CD4-positive, alpha-beta T cell treated with Interleukin-1 beta for 1 hour (primary cell): ENCODE data around the gene PHF23.

Experiments used
- DNase-seq, 2 donors: peaks; one replicate each; pipeline ENCODE4 v3.0.0-alpha.2; 2020 to 2022

The PHF23 gene

GRCh38 chr17:7239091-7240027 is at the start of gene PHF23:
Gene PHF23 (minus strand): TSS chr17:7239457. CDS start chr17:7239279, 178 bp downstream.
- DNase-seq, result peak; percentile 99

DNA sequence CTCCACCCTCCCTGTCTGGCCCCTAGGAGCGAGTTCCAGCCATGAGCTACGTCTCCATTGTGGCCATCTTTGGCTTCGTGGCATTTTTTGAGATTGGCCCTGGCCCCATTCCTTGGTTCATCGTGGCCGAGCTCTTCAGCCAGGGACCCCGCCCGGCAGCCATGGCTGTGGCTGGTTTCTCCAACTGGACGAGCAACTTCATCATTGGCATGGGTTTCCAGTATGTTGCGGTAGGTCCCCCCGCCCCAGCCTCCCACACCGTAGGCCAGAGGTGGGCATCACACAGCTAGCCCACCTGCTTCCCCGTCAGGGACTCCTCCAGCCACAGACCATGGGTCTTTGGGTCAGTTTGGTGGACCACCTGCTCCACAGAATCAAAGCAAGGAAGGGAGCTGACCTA is 46.4 kb upstream of the PHF23 start:
- no peak for DNase-seq

DNA sequence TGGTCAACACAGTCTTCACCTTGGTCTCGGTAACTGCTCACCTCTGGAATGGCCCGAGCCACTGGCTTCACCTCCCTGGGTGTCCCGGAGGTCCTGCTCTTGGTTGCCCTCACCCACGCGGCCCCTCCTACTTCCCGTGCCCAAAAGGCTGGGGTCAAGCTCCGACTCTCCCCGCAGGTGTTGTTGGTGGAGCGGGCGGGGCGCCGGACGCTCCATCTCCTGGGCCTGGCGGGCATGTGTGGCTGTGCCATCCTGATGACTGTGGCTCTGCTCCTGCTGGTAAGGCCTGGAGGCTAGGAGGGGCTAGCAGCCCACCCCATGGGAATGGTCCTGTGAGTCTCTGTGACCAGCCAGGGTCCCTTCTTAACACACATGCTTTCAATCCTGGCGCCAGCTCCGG is 45.7 kb upstream of the PHF23 start:
- no peak for DNase-seq

GRCh38 chr17:7283471-7284216 is 44.4 kb upstream of the PHF23 start:
- no peak for DNase-seq

DNA sequence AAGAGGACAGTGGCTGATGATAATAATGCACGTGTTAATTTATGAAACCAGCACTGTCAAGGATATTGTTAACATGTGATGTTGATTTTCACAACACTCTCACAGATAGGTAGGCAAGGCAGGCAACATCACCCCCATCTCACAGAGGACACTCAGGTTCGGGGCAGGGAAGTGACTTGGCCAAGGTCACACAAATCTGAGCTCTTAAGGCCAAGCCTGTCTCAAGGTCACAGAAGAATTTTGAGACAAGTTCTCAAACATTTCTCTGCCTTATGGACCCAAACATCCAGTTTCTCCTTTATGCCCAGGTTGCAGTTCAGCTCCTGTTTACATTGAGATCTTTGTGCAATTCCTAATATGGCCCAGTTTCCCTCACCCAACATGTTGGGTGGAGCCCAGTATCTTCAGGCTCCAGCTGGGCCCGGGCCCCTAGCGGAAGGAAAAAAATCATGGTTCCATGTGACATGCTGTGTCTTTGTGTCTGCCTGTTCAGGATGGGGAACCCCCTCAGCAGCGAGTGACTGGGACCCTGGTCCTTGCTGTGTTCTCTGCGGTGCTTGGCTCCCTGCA is 43.6 kb upstream of the PHF23 start:
- no peak for DNase-seq

GRCh38 chr17:7281953-7282751 is 42.9 kb upstream of the PHF23 start:
- DNase-seq, result no peak

DNA sequence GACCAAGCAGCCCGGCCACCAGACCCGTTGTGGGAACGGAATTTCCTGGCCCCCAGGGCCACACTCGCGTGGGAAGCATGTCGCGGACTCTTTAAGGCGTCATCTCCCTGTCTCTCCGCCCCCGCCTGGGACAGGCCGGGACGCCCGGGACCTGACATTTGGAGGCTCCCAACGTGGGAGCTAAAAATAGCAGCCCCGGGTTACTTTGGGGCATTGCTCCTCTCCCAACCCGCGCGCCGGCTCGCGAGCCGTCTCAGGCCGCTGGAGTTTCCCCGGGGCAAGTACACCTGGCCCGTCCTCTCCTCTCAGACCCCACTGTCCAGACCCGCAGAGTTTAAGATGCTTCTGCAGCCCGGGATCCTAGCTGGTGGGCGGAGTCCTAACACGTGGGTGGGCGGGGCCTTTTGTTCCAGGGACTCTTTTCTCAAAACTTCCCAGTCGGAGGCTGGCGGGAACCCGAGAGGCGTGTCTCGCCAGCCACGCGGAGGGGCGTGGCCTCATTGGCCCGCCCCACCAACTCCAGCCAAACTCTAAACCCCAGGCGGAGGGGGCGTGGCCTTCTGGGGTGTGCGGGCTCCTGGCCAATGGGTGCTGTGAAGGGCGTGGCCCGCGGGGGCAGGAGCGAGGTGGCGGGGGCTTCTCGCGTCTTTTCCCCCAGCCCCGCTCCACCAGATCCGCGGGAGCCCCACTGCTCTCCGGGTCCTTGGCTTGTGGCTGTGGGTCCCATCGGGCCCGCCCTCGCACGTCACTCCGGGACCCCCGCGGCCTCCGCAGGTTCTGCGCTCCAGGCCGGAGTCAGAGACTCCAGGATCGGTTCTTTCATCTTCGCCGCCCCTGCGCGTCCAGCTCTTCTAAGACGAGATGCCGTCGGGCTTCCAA is 42.1 kb upstream of the PHF23 start, which contains the start of gene SLC2A4:
TSS of gene SLC2A4 (plus strand) at position 645 of the 879 bp plus-strand sequence. CDS start at position 862, 217 bp downstream.
- DNase-seq, result peak; percentile 89 to 90

DNA sequence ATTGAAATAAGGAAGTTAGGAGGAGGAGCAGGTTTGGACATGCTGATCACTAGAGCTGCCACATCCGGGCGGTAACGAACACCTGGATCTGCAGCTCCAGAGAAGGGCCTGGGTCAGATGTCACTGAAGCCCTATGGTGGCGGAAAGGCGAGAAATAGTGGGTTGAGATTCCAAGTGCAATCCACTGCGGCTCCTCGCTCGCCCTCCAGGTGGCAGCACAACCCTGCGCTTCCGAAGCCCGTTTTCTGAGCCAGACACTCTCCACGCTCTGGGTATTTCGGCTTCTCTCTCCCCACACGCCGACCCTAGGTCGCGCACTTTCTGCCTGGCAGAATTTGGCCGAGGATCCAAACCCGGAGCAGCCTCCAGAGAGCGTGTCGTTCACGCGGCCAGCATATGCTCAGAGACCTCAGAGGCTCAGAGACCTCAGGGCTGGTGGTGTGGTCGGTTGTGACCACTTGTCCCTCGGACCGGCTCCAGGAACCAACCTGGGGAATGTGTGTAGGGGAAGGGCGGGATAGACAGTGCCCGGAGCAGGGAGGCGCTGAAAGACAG is 41.3 kb upstream of the PHF23 start:
- peak; percentile 82 to 88 for DNase-seq

GRCh38 chr17:7279448-7279847 is 40.2 kb upstream of the PHF23 start:
- no peak for DNase-seq

GRCh38 chr17:7266784-7267183 is 27.5 kb upstream of the PHF23 start:
- DNase-seq, result no peak

DNA sequence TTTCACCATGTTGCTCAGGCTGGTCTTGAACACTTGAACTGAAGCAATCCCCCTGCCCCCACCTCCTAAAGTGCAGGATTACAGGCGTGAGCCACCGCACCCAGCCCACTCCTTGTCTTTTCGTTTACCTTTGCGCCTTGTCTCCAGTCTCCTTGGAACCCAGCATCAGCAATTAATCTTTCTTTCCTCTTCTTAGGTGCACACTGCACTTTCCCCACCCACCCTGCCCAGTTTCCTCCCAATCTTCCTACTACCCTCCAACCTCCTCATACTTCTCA is 24.5 kb upstream of the PHF23 start:
- no peak for DNase-seq

GRCh38 chr17:7262935-7263800 is 23.9 kb upstream of the PHF23 start:
- no peak for DNase-seq

- no peak for DNase-seq
These were observed 23.1 kb upstream of the PHF23 start, which contains the start of gene CLDN7 for GRCh38 chr17:7262192-7262934. Gene CLDN7 (minus strand): TSS chr17:7262478. CDS start chr17:7262043, 435 bp downstream.

DNA sequence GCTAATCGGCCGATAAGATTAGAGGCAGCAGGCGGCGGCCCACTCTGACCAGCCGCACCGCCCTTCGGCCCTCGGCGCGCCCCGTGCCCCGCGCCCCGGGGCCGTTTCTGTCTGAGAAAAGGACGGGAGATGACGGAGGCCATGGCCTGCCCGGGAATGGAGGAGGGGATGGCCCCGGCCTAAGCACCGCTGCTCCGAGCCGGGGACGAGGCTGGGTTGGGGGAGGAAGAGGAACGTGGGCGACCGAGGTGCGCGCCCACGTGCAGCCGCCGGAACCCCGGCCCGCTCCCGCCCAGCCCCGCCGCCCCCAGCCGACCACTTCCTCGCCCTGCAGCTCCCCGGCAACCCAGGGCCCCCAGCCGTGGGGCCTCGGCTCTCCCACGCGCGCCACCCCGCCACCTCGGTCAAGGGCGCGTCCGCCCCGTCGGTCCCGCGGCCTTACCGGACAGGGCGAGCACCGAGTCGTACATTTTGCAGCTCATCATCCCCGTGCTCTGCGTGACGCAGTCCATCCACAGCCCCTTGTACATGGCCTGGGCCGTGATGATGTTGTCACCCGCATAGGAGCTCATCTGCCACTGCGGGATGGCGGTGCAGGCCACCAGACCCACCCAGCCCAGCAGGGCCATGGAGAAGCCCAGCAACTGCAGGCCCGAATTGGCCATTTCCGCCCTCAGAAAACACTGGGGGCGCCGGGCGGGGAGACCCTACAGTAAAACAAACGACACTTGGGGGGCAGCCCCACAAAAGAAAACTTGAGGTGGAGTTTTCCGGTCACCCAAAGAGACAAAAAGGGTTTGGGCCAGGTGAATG is 22.3 kb upstream of the PHF23 start:
- DNase-seq, result peak in 1 of 2 donors; percentile 32

- DNase-seq, result peak in 1 of 2 donors; percentile 36
These were observed 21.6 kb upstream of the PHF23 start for GRCh38 chr17:7260651-7261378.

DNA sequence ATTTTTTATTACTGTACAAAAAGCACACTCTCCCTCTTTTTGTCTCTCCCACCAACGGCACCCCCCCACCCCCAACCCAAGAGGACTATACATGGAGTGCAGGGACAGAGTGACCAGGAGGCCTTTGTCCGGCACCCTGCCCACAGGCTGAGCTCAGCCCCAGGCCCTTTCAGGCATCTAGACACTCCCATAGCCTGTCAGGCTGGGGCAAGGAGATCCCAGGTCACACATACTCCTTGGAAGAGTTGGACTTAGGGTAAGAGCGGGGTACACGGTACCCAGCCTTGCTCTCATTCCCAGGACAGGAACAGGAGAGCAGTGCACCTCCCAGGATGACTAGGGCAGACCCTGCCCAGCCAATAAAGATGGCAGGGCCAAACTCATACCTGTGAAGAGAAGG is 20.9 kb upstream of the PHF23 start:
- DNase-seq, result no peak

- DNase-seq, result no peak
These were observed 20.3 kb upstream of the PHF23 start for GRCh38 chr17:7259555-7259889.
